Measurements from ENCODE around the gene OR2K2. TPM values are rescaled to one million over a fixed set of nuclear protein-coding genes. Genes with fewer than 3 reads are reported as not detected.

Gene OR2K2
- polyA plus RNA-seq, 1 donor (not counting 4 experiments of a cell fraction or from before 2014, with no cell fraction given): not detected

DNA sequence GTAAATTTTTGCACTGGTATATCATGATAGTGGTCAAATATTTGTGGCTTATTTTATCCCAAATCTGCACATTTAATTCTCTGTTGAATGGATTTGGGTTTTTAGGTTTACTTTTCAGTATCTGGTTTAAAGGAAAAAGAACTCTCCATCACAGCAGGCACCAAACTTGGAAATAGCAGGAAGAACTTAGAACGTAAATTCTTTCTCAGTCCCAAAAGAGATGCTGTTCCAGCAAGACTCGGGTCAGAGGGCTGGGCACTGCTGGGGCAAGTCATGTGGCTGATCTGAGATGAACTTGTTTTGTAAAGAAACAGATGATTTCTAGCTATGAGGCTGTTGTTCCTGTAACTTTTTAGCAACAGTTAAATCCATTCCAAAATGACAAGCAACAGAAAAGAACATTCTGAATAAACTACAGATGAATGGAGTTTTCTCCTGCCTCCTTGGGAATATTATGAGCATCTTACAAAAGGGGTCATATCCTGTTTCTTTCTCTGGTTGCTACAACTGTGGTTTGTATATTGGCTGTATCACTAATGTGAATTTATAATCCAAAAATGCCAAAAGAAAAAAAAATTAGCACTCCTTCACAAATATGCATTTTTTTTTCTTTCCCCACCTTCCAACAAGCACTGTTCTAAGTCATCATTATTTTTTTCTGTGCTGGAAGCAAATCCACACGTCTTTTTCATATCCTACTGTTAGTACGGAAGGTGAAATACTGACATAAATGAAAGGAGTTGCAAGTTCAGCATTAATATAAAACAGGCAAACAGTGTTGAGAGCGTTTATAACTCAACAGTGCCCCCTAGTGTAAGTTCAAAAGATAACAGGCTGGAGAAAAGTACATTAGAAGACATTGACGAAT is 31.1 kb downstream of the OR2K2 start:
- no peaks in the 10 kb centered on the region for H3K36me3 ChIP-seq (ENCODE audit: control insufficient read depth in 2 of 2, extremely low read depth in 1 of 2, insufficient read depth in 2 of 2, low read length in 2 of 2)
- H3K4me3 ChIP-seq (ENCODE audit: control insufficient read depth in 2 of 3, extremely low read depth in 1 of 3, insufficient read depth in 2 of 3, low read depth in 1 of 3, low read length in 3 of 3): no peak overlapping the region
- H3K79me2 ChIP-seq (ENCODE audit: control insufficient read depth, insufficient read depth, low read length): no peaks in the 10 kb centered on the region
- no peak for DNase-seq (ENCODE audit: low read depth, low spot score)
- H3K4me2 ChIP-seq (ENCODE audit: control insufficient read depth, extremely low read depth, insufficient read depth, low read depth, low read length): peak overlapping the region; percentile 25
- H3K27me3 ChIP-seq (ENCODE audit: control insufficient read depth, extremely low read depth, insufficient read depth, low read length): no peaks in the 10 kb centered on the region
- peaks cover 2% of the 10 kb centered on the region for H3K4me1 ChIP-seq (ENCODE audit: control insufficient read depth, extremely low read depth, insufficient read depth, low read length)
- H4K20me1 ChIP-seq (ENCODE audit: control insufficient read depth, extremely low read depth, insufficient read depth, low read length): no peaks in the 10 kb centered on the region
- FAIRE-seq: peak; percentile 17
- H3K9ac ChIP-seq (ENCODE audit: control insufficient read depth, extremely low read depth, insufficient read depth, low read length): no peak overlapping the region
- peak overlapping the region; percentile 33 for H2AFZ ChIP-seq (ENCODE audit: control insufficient read depth, low read length)
- TF ChIP-seq, protein P1, sequence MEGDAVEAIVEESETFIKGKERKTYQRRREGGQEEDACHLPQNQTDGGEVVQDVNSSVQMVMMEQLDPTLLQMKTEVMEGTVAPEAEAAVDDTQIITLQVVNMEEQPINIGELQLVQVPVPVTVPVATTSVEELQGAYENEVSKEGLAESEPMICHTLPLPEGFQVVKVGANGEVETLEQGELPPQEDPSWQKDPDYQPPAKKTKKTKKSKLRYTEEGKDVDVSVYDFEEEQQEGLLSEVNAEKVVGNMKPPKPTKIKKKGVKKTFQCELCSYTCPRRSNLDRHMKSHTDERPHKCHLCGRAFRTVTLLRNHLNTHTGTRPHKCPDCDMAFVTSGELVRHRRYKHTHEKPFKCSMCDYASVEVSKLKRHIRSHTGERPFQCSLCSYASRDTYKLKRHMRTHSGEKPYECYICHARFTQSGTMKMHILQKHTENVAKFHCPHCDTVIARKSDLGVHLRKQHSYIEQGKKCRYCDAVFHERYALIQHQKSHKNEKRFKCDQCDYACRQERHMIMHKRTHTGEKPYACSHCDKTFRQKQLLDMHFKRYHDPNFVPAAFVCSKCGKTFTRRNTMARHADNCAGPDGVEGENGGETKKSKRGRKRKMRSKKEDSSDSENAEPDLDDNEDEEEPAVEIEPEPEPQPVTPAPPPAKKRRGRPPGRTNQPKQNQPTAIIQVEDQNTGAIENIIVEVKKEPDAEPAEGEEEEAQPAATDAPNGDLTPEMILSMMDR (optimal IDR thresholded peaks at IDR 0.05 in 1 of 3, IDR thresholded peaks at IDR 0.05 in 1 of 3, conservative IDR thresholded peaks at IDR 0.05 in 1 of 3; ENCODE audit: extremely low read depth in 1 of 3, insufficient read depth in 2 of 3, low read length in 3 of 3): peak in 2 of 3 experiments; percentile 49 to 55
- TF ChIP-seq EZH2 (IDR thresholded peaks at IDR 0.05; ENCODE audit: low read length): no peak
- H3K9me3 ChIP-seq (ENCODE audit: control insufficient read depth, low read depth, low read length): no peaks in the 10 kb centered on the region
- no peaks in the 10 kb centered on the region for H3K9me1 ChIP-seq (ENCODE audit: control insufficient read depth, extremely low read depth, insufficient read depth, low read length)
- H3K27ac ChIP-seq (ENCODE audit: control insufficient read depth, insufficient read depth, low read length): no peak overlapping the region
- dilution Hi-C loops (cut with MboI; ENCODE audit: extremely low pct_ligation_motif_present, low sequenced_read_pairs): no loop called here

DNA sequence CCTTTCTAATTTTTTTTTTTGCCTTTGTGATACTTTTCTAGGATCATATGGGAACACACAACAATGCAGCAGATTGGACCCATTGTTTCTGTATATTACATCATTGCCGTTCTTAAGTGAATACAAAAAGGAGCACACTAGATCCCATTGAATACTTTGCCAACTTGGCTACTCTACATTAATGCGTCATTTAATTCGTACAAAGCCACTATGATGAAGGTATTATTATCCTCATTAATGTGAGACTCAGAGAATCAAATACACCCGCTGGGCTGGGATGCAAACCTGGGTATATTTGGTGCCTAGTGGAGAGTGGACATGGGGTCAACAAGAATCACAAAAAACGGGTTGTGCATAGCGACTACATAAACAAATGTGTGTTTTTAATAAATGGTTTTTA is 31.9 kb downstream of the OR2K2 start:
- TF ChIP-seq, protein P1 (optimal IDR thresholded peaks at IDR 0.05 in 1 of 3, IDR thresholded peaks at IDR 0.05 in 1 of 3, conservative IDR thresholded peaks at IDR 0.05 in 1 of 3; ENCODE audit: extremely low read depth in 1 of 3, insufficient read depth in 2 of 3, low read length in 3 of 3): no peak
- TF ChIP-seq EZH2 (IDR thresholded peaks at IDR 0.05; ENCODE audit: low read length): no peak
- H3K4me1 ChIP-seq (ENCODE audit: control insufficient read depth, extremely low read depth, insufficient read depth, low read length): peaks cover 2% of the 10 kb centered on the region
- no peak overlapping the region for H3K27ac ChIP-seq (ENCODE audit: control insufficient read depth, insufficient read depth, low read length)
- H3K4me2 ChIP-seq (ENCODE audit: control insufficient read depth, extremely low read depth, insufficient read depth, low read depth, low read length): no peak overlapping the region
- H3K9ac ChIP-seq (ENCODE audit: control insufficient read depth, extremely low read depth, insufficient read depth, low read length): no peak overlapping the region
- no peak overlapping the region for H3K4me3 ChIP-seq (ENCODE audit: control insufficient read depth in 2 of 3, extremely low read depth in 1 of 3, insufficient read depth in 2 of 3, low read depth in 1 of 3, low read length in 3 of 3)
- no peaks in the 10 kb centered on the region for H3K9me3 ChIP-seq (ENCODE audit: control insufficient read depth, low read depth, low read length)
- dilution Hi-C loops (cut with MboI; ENCODE audit: extremely low pct_ligation_motif_present, low sequenced_read_pairs): no loop called here
- no peaks in the 10 kb centered on the region for H3K36me3 ChIP-seq (ENCODE audit: control insufficient read depth in 2 of 2, extremely low read depth in 1 of 2, insufficient read depth in 2 of 2, low read length in 2 of 2)
- H2AFZ ChIP-seq (ENCODE audit: control insufficient read depth, low read length): no peak overlapping the region
- H4K20me1 ChIP-seq (ENCODE audit: control insufficient read depth, extremely low read depth, insufficient read depth, low read length): no peaks in the 10 kb centered on the region
- H3K9me1 ChIP-seq (ENCODE audit: control insufficient read depth, extremely low read depth, insufficient read depth, low read length): no peaks in the 10 kb centered on the region
- no peaks in the 10 kb centered on the region for H3K27me3 ChIP-seq (ENCODE audit: control insufficient read depth, extremely low read depth, insufficient read depth, low read length)
- DNase-seq (ENCODE audit: low read depth, low spot score): no peak
- FAIRE-seq: no peak
- no peaks in the 10 kb centered on the region for H3K79me2 ChIP-seq (ENCODE audit: control insufficient read depth, insufficient read depth, low read length)

Measured in keratinocyte (primary cell).